Spleen (tissue), 11 donors: ENCODE measurements around the gene SIAH2. TPM values are rescaled to one million over a fixed set of nuclear protein-coding genes. Genes with fewer than 3 reads are reported as not detected.
A peak's percentile ranks its signal among the peaks of the same experiment; 100 is the strongest.

ENCODE experiments used
- DNase-seq: peaks from one replicate; pipeline ENCODE4 v3.0.0-alpha.2; 2020
- H3K27ac ChIP-seq, 8 donors: fragments of 200-600 bp; sonication (generic) in 7 of 8; 1 replicate in 4 of 8; 2 replicates in 4 of 8; pipeline versions ENCODE4 v1.5.0 to v1.8.0; 2016 to 2021; ENCODE audit warnings: inconsistent platforms in 4 of 8, mild to moderate bottlenecking in 4 of 8, moderate library complexity in 1 of 8
- H3K27me3 ChIP-seq, 7 donors: fragments of 200-600 bp; sonication (generic) in 6 of 7; replicated peaks in 1 of 7; 1 replicate in 4 of 7; 2 replicates in 3 of 7; pipeline versions ENCODE4 v1.5.0 to v1.8.0; 2016 to 2021; ENCODE audit warnings: inconsistent platforms in 3 of 7, mild to moderate bottlenecking in 1 of 7
- H3K36me3 ChIP-seq, 6 donors: fragments of 200-600 bp; sonication (generic) in 5 of 6; 1 replicate in 4 of 6; 2 replicates in 2 of 6; pipeline versions ENCODE4 v1.5.0 to v1.8.0; 2016 to 2021; ENCODE audit warnings: inconsistent platforms in 2 of 6
- H3K4me1 ChIP-seq, 6 donors: fragments of 200-600 bp; sonication (generic) in 5 of 6; 1 replicate in 3 of 6; 2 replicates in 3 of 6; pipeline versions ENCODE4 v1.5.0 to v1.8.0; 2016 to 2021; ENCODE audit warnings: inconsistent platforms in 3 of 6
- H3K4me3 ChIP-seq, 8 donors: fragments of 200-600 bp; sonication (generic) in 7 of 8; 1 replicate in 4 of 8; 2 replicates in 4 of 8; pipeline versions ENCODE4 v1.5.0 to v1.8.0; 2016 to 2021; ENCODE audit warnings: inconsistent platforms in 4 of 8, mild to moderate bottlenecking in 4 of 8, moderate library complexity in 2 of 8
- H3K9me3 ChIP-seq, 8 donors: fragments of 200-600 bp; sonication (generic) in 7 of 8; 1 replicate in 4 of 8; 2 replicates in 4 of 8; pipeline versions ENCODE4 v1.5.0 to v1.8.0; 2016 to 2021; ENCODE audit warnings: inconsistent platforms in 4 of 8
- POLR2A ChIP-seq, 3 donors: fragments of 450-650 bp; IDR thresholded peaks; one replicate each; pipeline ENCODE4 v1.5.1; 2017; ENCODE audit warnings: antibody characterized with exemption in 3 of 3, mild to moderate bottlenecking in 1 of 3
- POLR2AphosphoS5 ChIP-seq, 3 donors: sonication (generic); formaldehyde crosslinking; IDR thresholded peaks; one replicate each; pipeline ENCODE4 v1.5.1; 2017; ENCODE audit warnings: antibody characterized with exemption in 3 of 3
- WGBS, 5 donors: extraction: QIAGEN DNeasy Blood & Tissue Kit in 3 of 5; methylation state at CpG; one replicate each; pipeline versions ENCODE4 v1.1.5 to v1.1.7; 2013 to 2018; 5-methylcytosine and 5-hydroxymethylcytosine counted together
- intact Hi-C: fragments of 100-400 bp; cut with DNase I; formaldehyde crosslinking; loops from one replicate; pipeline ENCODE4 v1.15.0; 2023; ENCODE audit warnings: low total_unique reads
- polyA plus RNA-seq, 3 donors: library from polyadenylated mRNA; stranded (reverse); fragments of 200-250 nt; gene quantifications; one replicate each; pipeline ENCODE4 v1.2.1, GENCODE V29; 2013
- total RNA-seq, 7 donors: library from RNA; depleted of rRNA in 3 of 7; stranded (reverse); fragments of >200 nt in 3 of 7; fragmentation: NEBNext Ultra II Directional in 4 of 7; extraction: Animal tissue kit (Norgen Biotek cat#: 25700) in 4 of 7; gene quantifications; one replicate each; pipeline versions ENCODE4 v1.1.0 to v1.2.1, GENCODE V29; 2016 to 2021
- TF ChIP-seq, protein P1 (sequence below), 11 experiments: fragments of 200-600 bp in 7 of 11; fragments of 450-650 bp in 4 of 11; sonication (generic) in 4 of 11; IDR thresholded peaks in 8 of 11; conservative IDR thresholded peaks in 3 of 11; 1 replicate in 7 of 11; 2 replicates in 4 of 11; pipeline versions ENCODE4 v1.4.0 to v1.8.0; 2016 to 2021; ENCODE audit warnings: antibody characterized with exemption in 11 of 11, inconsistent platforms in 4 of 11, mild to moderate bottlenecking in 1 of 11
- donor health status: healthy with polysubstance abuse.
- donor health status: DM: no; HTN: no; CAD: no; lungs with moderate emphysema.
- donor health status: DM: no; HTN: no; CAD: no.
- donor health status: Bipolar disorder and iron deficiency.
- donor health status: healthy.
- donor health status: DM: no; HTN: no; CAD: no.
- donor health status: DM: yes; HTN: yes; CAD: no.

SIAH2 gene
- total and polyA plus RNA-seq, 10 donors: 13.6 to 71.3 (median 27.4) TPM

GRCh38 chr3:150742141-150742523, 20.8 kb downstream of the SIAH2 start:
- peak in 1 of 3 donors; percentile 21 for TF ChIP-seq POLR2AphosphoS5 (IDR thresholded peaks at IDR 0.05)
- TF ChIP-seq, protein P1, sequence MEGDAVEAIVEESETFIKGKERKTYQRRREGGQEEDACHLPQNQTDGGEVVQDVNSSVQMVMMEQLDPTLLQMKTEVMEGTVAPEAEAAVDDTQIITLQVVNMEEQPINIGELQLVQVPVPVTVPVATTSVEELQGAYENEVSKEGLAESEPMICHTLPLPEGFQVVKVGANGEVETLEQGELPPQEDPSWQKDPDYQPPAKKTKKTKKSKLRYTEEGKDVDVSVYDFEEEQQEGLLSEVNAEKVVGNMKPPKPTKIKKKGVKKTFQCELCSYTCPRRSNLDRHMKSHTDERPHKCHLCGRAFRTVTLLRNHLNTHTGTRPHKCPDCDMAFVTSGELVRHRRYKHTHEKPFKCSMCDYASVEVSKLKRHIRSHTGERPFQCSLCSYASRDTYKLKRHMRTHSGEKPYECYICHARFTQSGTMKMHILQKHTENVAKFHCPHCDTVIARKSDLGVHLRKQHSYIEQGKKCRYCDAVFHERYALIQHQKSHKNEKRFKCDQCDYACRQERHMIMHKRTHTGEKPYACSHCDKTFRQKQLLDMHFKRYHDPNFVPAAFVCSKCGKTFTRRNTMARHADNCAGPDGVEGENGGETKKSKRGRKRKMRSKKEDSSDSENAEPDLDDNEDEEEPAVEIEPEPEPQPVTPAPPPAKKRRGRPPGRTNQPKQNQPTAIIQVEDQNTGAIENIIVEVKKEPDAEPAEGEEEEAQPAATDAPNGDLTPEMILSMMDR (IDR thresholded peaks at IDR 0.05 in 8 of 11, conservative IDR thresholded peaks at IDR 0.05 in 3 of 11): no peak
- peaks cover 12 to 99% (median 72%) of the 10 kb centered on the region in 6 donors for H3K4me1 ChIP-seq
- 95 to 97% (median 96%) methylated on average over 15 of the region's 15 CpGs for WGBS, 5 donors
- peak overlapping the region in 1 of 8 donors; percentile 15 for H3K27ac ChIP-seq
- DNase-seq: no peak
- no peaks in the 10 kb centered on the region for H3K27me3 ChIP-seq
- H3K36me3 ChIP-seq: peaks cover 0 to 32% (median 15%) of the 10 kb centered on the region in 6 donors
- H3K9me3 ChIP-seq: no peaks in the 10 kb centered on the region
- H3K4me3 ChIP-seq: no peak overlapping the region
- intact Hi-C loops: no loop called here

- no peak overlapping the region for H3K27ac ChIP-seq
- no peak for DNase-seq
- peaks cover 12 to 99% (median 72%) of the 10 kb centered on the region in 6 donors for H3K4me1 ChIP-seq
- H3K9me3 ChIP-seq: no peaks in the 10 kb centered on the region
- 84 to 91% (median 89%) methylated on average over 5 of the region's 5 CpGs for WGBS, 5 donors
- peaks cover 0 to 30% (median 15%) of the 10 kb centered on the region in 6 donors for H3K36me3 ChIP-seq
- no peaks in the 10 kb centered on the region for H3K27me3 ChIP-seq
- H3K4me3 ChIP-seq: no peak overlapping the region
- intact Hi-C loops: no loop called here
- TF ChIP-seq, protein P1 (IDR thresholded peaks at IDR 0.05 in 8 of 11, conservative IDR thresholded peaks at IDR 0.05 in 3 of 11): no peak
- TF ChIP-seq POLR2AphosphoS5 (IDR thresholded peaks at IDR 0.05): no peak
- no peak for TF ChIP-seq POLR2A (IDR thresholded peaks at IDR 0.05)
These were observed 21.4 kb downstream of the SIAH2 start for GRCh38 chr3:150741497-150742140.

GRCh38 chr3:150740733-150741496, 22.1 kb downstream of the SIAH2 start:
- intact Hi-C loops: no loop called here
- peaks cover 0 to 26% (median 15%) of the 10 kb centered on the region in 6 donors for H3K36me3 ChIP-seq
- TF ChIP-seq POLR2AphosphoS5 (IDR thresholded peaks at IDR 0.05) (no peak), POLR2A (IDR thresholded peaks at IDR 0.05) (no peak)
- TF ChIP-seq, protein P1 (IDR thresholded peaks at IDR 0.05 in 8 of 11, conservative IDR thresholded peaks at IDR 0.05 in 3 of 11): no peak
- H3K27me3 ChIP-seq: no peaks in the 10 kb centered on the region
- no peak overlapping the region for H3K4me3 ChIP-seq
- peaks cover 12 to 97% (median 70%) of the 10 kb centered on the region in 6 donors for H3K4me1 ChIP-seq
- 70 to 82% (median 75%) methylated on average over 10 to 12 of the region's 12 CpGs for WGBS, 5 donors
- no peak for DNase-seq
- H3K9me3 ChIP-seq: no peaks in the 10 kb centered on the region
- H3K27ac ChIP-seq: peak overlapping the region in 3 of 8 donors; percentile 60 to 82 (median 74)
